Stimulated activated CD8-positive, alpha-beta memory T cell treated with anti-CD3 and anti-CD28 coated beads, Interleukin-7, amount 100 ng/mL, for 1 hour (primary cell): Measurements from ENCODE around the gene DMRT3.
"Not testable (repeated sequence)": the region's sequence is repeated elsewhere in the genome, so short reads cannot be mapped to it uniquely, and the experiment has no call there.

ENCODE experiments used
- DNase-seq, 2 donors: peaks; one replicate each; pipeline ENCODE4 v3.0.0-alpha.2; 2020; ENCODE audit warnings: low read depth in 2 of 2

The DMRT3 gene

GRCh38 chr9:971901-972500 lies 4.5 kb upstream of the DMRT3 start:
- DNase-seq = no peak

- no peak for DNase-seq
Observed at GRCh38 chr9:972501-973294, 3.8 kb upstream of the DMRT3 start.

- no peak for DNase-seq
Observed at GRCh38 chr9:973295-973834, 3.1 kb upstream of the DMRT3 start.

- no peak for DNase-seq
Observed at GRCh38 chr9:974031-974995, 2.1 kb upstream of the DMRT3 start.

- DNase-seq = no peak
Observed at GRCh38 chr9:974996-975739, 1.3 kb upstream of the DMRT3 start.

- no peak for DNase-seq
Observed at GRCh38 chr9:975740-976257, 656 bp upstream of the DMRT3 start.

GRCh38 chr9:976943-977837 lies 735 bp downstream of the DMRT3 start:
- DNase-seq = no peak

GRCh38 chr9:977838-978830 lies 1.7 kb downstream of the DMRT3 start:
- no peak for DNase-seq

- DNase-seq = no peak
Observed at GRCh38 chr9:979983-980382, 3.5 kb downstream of the DMRT3 start.

GRCh38 chr9:980640-981039 lies 4.2 kb downstream of the DMRT3 start:
- DNase-seq = no peak

- DNase-seq = no peak
Observed at GRCh38 chr9:981491-981898, 5.0 kb downstream of the DMRT3 start.

- DNase-seq = no peak
Observed at GRCh38 chr9:982394-983230, 6.2 kb downstream of the DMRT3 start.

- no peak for DNase-seq
Observed at GRCh38 chr9:994005-994404, 17.6 kb downstream of the DMRT3 start.

GRCh38 chr9:995192-995591 lies 18.7 kb downstream of the DMRT3 start:
- DNase-seq = no peak

GRCh38 chr9:995781-996180 lies 19.3 kb downstream of the DMRT3 start:
- DNase-seq = no peak

GRCh38 chr9:998299-999110 lies 22.1 kb downstream of the DMRT3 start:
- DNase-seq = not testable (repeated sequence)

GRCh38 chr9:1001838-1002237 lies 25.4 kb downstream of the DMRT3 start:
- DNase-seq = no peak
